PC-3 (cell line): Measurements from ENCODE around the gene FOXK1. TPM values are rescaled to one million over a fixed set of nuclear protein-coding genes. Genes with fewer than 3 reads are reported as not detected.

ENCODE experiments used
- ATAC-seq: fragments of 200-7000 bp; cut with Tn5 transposase; 2 replicates; pipeline ENCODE4 v1.9.1; 2020; ENCODE audit warnings: mild to moderate bottlenecking, moderate library complexity
- BruUV-seq: library from RNA; stranded (reverse); fragments of 400-500 nt; replicated peaks from 2 replicates; lab custom pipeline; 2021; lab: Mats Ljungman, UMichigan
- CTCF ChIA-PET: fragments of 300-600 bp; sonication (Branson Sonifier 250); formaldehyde crosslinking; loops from one replicate; lab custom pipeline; 2022; ENCODE audit warnings: antibody characterized with exemption; lab: Charles Lee
- POLR2A ChIA-PET: fragments of 300-600 bp; sonication (Branson Sonifier 250); formaldehyde crosslinking; loops from one replicate; lab custom pipeline; 2022; ENCODE audit warnings: antibody characterized with exemption; ENCODE audit not compliant: unreplicated experiment; lab: Charles Lee
- DNase-seq: peaks from one replicate; pipeline ENCODE4 v3.0.0-alpha.2; 2015
- H2AFZ ChIP-seq: fragments of 300-600 bp; sonication (generic); 2 replicates; pipeline ENCODE4 v1.6.0; 2016; ENCODE audit warnings: antibody characterized with exemption, low read length
- H3F3A ChIP-seq: fragments of 300-600 bp; sonication (generic); one replicate; pipeline ENCODE4 v1.6.0; 2017; ENCODE audit warnings: antibody characterized with exemption, low read length, control low read depth, mild to moderate bottlenecking; ENCODE audit not compliant: unreplicated experiment
- H3K27ac ChIP-seq: fragments of 300-600 bp; sonication (generic); 2 replicates; pipeline ENCODE4 v1.5.1; 2016; ENCODE audit warnings: mild to moderate bottlenecking, low read length
- H3K27me3 ChIP-seq: fragments of 300-600 bp; sonication (generic); 2 replicates; pipeline ENCODE4 v1.6.1; 2016; ENCODE audit warnings: low read length, mixed read lengths
- H3K36me3 ChIP-seq: fragments of 300-600 bp; sonication (generic); 2 replicates; pipeline ENCODE4 v1.6.1; 2016; ENCODE audit warnings: low read depth, mixed run types, low read length, mixed read lengths
- H3K4me1 ChIP-seq: fragments of 300-600 bp; sonication (generic); 2 replicates; pipeline ENCODE4 v1.5.1; 2016; ENCODE audit warnings: low read length; ENCODE audit not compliant: insufficient read depth
- H3K4me2 ChIP-seq: fragments of 300-600 bp; sonication (generic); 2 replicates; pipeline ENCODE4 v1.6.0; 2016; ENCODE audit warnings: low read length
- H3K4me3 ChIP-seq: fragments of 300-600 bp; sonication (generic); 2 replicates; pipeline ENCODE4 v1.5.1; 2016; ENCODE audit warnings: mild to moderate bottlenecking, low read length, mixed read lengths
- H3K79me2 ChIP-seq: fragments of 300-600 bp; sonication (generic); 2 replicates; pipeline ENCODE4 v1.6.1; 2017; ENCODE audit warnings: low read length, mixed read lengths
- H3K9ac ChIP-seq: fragments of 300-600 bp; sonication (generic); 2 replicates; pipeline ENCODE4 v1.6.0; 2016; ENCODE audit warnings: mild to moderate bottlenecking, low read length
- H3K9me2 ChIP-seq: fragments of 300-600 bp; sonication (generic); replicated peaks from 2 replicates; pipeline ENCODE4 v1.6.1; 2016; ENCODE audit warnings: mixed run types, low read length, mixed read lengths
- H3K9me3 ChIP-seq: fragments of 300-600 bp; sonication (generic); 2 replicates; pipeline ENCODE4 v1.6.1; 2016; ENCODE audit warnings: low read length, mixed read lengths
- H4K20me1 ChIP-seq: fragments of 300-600 bp; sonication (generic); 2 replicates; pipeline ENCODE4 v1.6.1; 2016; ENCODE audit warnings: low read length, mixed read lengths
- EZH2 ChIP-seq: fragments of 300-600 bp; sonication (generic); IDR thresholded peaks from one replicate; pipeline ENCODE4 v1.6.1; 2017; ENCODE audit warnings: antibody characterized with exemption, mild to moderate bottlenecking, low read length; ENCODE audit not compliant: unreplicated experiment
- EZH2phosphoT487 ChIP-seq: fragments of 300-600 bp; sonication (generic); IDR thresholded peaks from 2 replicates; pipeline ENCODE4 v1.6.1; 2018; ENCODE audit warnings: mild to moderate bottlenecking, antibody characterized with exemption, low read length, borderline replicate concordance
- intact Hi-C: fragments of 100-400 bp; cut with micrococcal nuclease; formaldehyde crosslinking; loops from 2 replicates; pipeline ENCODE4 v1.9.0; 2023
- total RNA-seq: library from RNA; depleted of rRNA; stranded (reverse); fragments of >200 nt; gene quantifications from 2 replicates; pipeline ENCODE4 v1.2.3, GENCODE V29; 2014
- TF ChIP-seq, protein P1 (sequence below): fragments of 300-600 bp; sonication (generic); conservative IDR thresholded peaks from 2 replicates; pipeline ENCODE4 v1.5.1; 2017; ENCODE audit warnings: antibody characterized with exemption, low read depth, mild to moderate bottlenecking, low read length

Gene FOXK1
- total RNA-seq, 1 experiment from 2014 or later, result 13.2 TPM

DNA sequence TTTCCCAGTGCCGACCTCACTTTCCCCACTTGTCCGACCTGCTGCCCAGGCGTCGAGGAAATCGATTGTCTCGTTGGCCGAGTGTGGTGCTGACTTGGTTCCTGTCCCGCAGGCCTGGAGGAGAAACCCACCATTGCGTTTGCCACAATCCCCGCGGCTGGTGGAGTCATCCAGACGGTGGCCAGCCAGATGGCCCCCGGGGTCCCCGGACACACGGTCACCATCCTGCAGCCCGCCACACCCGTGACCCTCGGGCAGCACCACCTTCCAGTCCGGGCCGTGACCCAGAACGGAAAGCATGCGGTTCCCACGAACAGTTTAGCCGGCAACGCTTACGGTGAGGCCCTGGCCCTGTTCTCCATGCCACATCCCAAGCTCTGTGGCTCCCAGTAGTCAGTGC, 78.9 kb downstream of the FOXK1 start:
- H3K9ac ChIP-seq, result no peak overlapping the region
- POLR2A ChIA-PET, result no interaction called here
- peaks cover 7% of the 10 kb centered on the region; the same call in 1 of the 2 replicates for H3K36me3 ChIP-seq
- H3K27ac ChIP-seq, result no peak overlapping the region
- ATAC-seq, result no peak
- H3K4me1 ChIP-seq, result no peaks in the 10 kb centered on the region
- no peak for DNase-seq
- H3F3A ChIP-seq, result no peaks in the 10 kb centered on the region
- no peaks in the 10 kb centered on the region for H3K79me2 ChIP-seq
- no peaks in the 10 kb centered on the region for H3K9me3 ChIP-seq
- CTCF ChIA-PET, result no interaction called here
- H3K4me2 ChIP-seq, result no peak overlapping the region
- no peak overlapping the region for H3K4me3 ChIP-seq
- intact Hi-C loops, result no loop called here
- TF ChIP-seq, protein P1, sequence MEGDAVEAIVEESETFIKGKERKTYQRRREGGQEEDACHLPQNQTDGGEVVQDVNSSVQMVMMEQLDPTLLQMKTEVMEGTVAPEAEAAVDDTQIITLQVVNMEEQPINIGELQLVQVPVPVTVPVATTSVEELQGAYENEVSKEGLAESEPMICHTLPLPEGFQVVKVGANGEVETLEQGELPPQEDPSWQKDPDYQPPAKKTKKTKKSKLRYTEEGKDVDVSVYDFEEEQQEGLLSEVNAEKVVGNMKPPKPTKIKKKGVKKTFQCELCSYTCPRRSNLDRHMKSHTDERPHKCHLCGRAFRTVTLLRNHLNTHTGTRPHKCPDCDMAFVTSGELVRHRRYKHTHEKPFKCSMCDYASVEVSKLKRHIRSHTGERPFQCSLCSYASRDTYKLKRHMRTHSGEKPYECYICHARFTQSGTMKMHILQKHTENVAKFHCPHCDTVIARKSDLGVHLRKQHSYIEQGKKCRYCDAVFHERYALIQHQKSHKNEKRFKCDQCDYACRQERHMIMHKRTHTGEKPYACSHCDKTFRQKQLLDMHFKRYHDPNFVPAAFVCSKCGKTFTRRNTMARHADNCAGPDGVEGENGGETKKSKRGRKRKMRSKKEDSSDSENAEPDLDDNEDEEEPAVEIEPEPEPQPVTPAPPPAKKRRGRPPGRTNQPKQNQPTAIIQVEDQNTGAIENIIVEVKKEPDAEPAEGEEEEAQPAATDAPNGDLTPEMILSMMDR, result no peak
- TF ChIP-seq EZH2phosphoT487 (no peak), EZH2 (no peak)
- no peaks in the 10 kb centered on the region for H4K20me1 ChIP-seq
- no peaks in the 10 kb centered on the region for H3K9me2 ChIP-seq
- H2AFZ ChIP-seq, result no peak overlapping the region
- H3K27me3 ChIP-seq, result no peaks in the 10 kb centered on the region
- no TSS peak for BruUV-seq

DNA sequence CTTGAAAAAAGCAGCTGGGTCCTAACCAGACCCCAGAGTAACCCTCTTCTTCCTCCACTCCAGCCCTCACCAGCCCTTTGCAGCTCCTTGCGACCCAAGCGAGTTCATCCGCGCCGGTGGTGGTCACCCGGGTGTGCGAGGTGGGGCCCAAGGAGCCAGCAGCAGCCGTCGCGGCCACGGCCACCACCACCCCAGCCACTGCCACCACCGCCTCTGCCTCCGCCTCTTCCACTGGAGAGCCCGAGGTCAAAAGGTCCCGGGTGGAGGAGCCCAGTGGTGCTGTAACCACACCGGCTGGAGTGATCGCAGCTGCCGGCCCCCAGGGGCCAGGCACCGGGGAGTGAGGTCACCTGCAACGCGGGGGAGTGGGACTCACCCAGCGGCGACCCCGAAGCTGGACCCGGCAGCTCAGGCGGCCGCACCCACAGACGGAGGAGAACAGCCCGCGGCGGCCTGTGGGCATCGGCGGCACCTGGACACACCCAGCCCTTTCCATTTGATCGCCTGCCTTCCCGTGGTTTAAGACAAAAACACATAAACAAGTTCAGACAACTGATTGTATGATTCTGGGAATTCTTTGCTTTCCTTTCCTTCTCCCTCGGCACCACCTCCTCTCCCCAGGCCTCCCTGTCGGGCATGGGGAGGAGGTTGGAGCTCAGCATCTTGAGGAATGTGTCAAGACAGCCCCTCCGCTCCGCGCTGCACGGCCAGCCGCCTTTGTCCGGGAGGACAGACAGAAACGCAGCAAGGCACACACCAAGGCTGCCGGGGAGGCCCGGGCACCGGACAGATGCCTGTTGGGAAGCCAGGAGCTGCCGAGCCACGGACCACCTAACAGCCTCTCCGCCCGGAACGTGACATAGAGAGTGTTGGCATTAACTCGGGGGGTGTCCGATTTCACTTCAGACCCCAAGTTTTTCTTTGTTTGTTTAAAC, 80.3 kb downstream of the FOXK1 start:
- H3K9me2 ChIP-seq, result no peaks in the 10 kb centered on the region
- H3K9ac ChIP-seq, result no peak overlapping the region
- POLR2A ChIA-PET, result no interaction called here
- no peaks in the 10 kb centered on the region for H3K4me1 ChIP-seq
- no peaks in the 10 kb centered on the region for H4K20me1 ChIP-seq
- no peak overlapping the region for H3K27ac ChIP-seq
- H3K4me3 ChIP-seq, result no peak overlapping the region
- no peak overlapping the region for H2AFZ ChIP-seq
- H3F3A ChIP-seq, result no peaks in the 10 kb centered on the region
- no peaks in the 10 kb centered on the region for H3K9me3 ChIP-seq
- H3K4me2 ChIP-seq, result no peak overlapping the region
- no peak for TF ChIP-seq EZH2
- TF ChIP-seq, protein P1, result no peak
- TF ChIP-seq EZH2phosphoT487, result no peak
- ATAC-seq, result no peak
- no peaks in the 10 kb centered on the region for H3K27me3 ChIP-seq
- no TSS peak for BruUV-seq
- intact Hi-C loops, result no loop called here
- DNase-seq, result no peak
- CTCF ChIA-PET, result no interaction called here
- peaks cover 7% of the 10 kb centered on the region; the same call in 1 of the 2 replicates for H3K36me3 ChIP-seq
- no peaks in the 10 kb centered on the region for H3K79me2 ChIP-seq
